ENCODE results near the gene EP400.
"Not testable (repeated sequence)": the region's sequence is repeated elsewhere in the genome, so short reads cannot be mapped to it uniquely, and the experiment has no call there.

The EP400 gene

GRCh38 chr12:131928711-131929580 lies 20.8 kb upstream of the EP400 start, which contains the start of gene PUS1:
TSS of gene PUS1 (plus strand) at chr12:131929276. CDS start at chr12:131929723, 447 bp downstream.
- peak; percentile 87 for DNase-seq

GRCh38 chr12:131929581-131930456 lies 19.9 kb upstream of the EP400 start:
- DNase-seq, result no peak

GRCh38 chr12:131930510-131930909 lies 19.2 kb upstream of the EP400 start:
- no peak for DNase-seq

- DNase-seq, result no peak
These were observed 16.4 kb upstream of the EP400 start for GRCh38 chr12:131933387-131933786.

- no peak for DNase-seq
These were observed 15.2 kb upstream of the EP400 start for GRCh38 chr12:131934535-131934934.

- DNase-seq, result no peak
These were observed 11.7 kb upstream of the EP400 start for GRCh38 chr12:131938082-131938481.

- no peak for DNase-seq
These were observed 10.7 kb upstream of the EP400 start for GRCh38 chr12:131939007-131939406.

GRCh38 chr12:131940141-131940547 lies 9.6 kb upstream of the EP400 start:
- no peak for DNase-seq

- no peak for DNase-seq
These were observed 8.4 kb upstream of the EP400 start for GRCh38 chr12:131941116-131941986.

GRCh38 chr12:131941987-131942341 lies 7.8 kb upstream of the EP400 start:
- no peak for DNase-seq

- DNase-seq, result no peak
These were observed 7.1 kb upstream of the EP400 start for GRCh38 chr12:131942671-131943070.

- DNase-seq, result no peak
These were observed 6.4 kb upstream of the EP400 start for GRCh38 chr12:131943389-131943788.

- no peak for DNase-seq
These were observed 5.9 kb upstream of the EP400 start for GRCh38 chr12:131943876-131944275.

GRCh38 chr12:131944601-131945251 lies 5.0 kb upstream of the EP400 start:
- no peak for DNase-seq

- no peak for DNase-seq
These were observed 3.0 kb upstream of the EP400 start for GRCh38 chr12:131946757-131947156.

GRCh38 chr12:131947482-131948027 lies 2.2 kb upstream of the EP400 start:
- DNase-seq, result no peak

GRCh38 chr12:131948166-131948712 lies 1.5 kb upstream of the EP400 start:
- no peak for DNase-seq

GRCh38 chr12:131948713-131949430 lies 870 bp upstream of the EP400 start:
- not testable (repeated sequence) for DNase-seq

GRCh38 chr12:131950182-131950913 lies 606 bp downstream of the EP400 start:
- DNase-seq, result peak; percentile 15

- DNase-seq, result not testable (repeated sequence)
These were observed 4.1 kb downstream of the EP400 start for GRCh38 chr12:131953810-131954209.

Measured in NCI-H1092 treated with DMSO at 0.1 percent for 48 hours (cell line).